Smooth muscle cell (in vitro differentiated cells): Measurements from ENCODE around the gene GNG2. TPM values are rescaled to one million over a fixed set of nuclear protein-coding genes. Genes with fewer than 3 reads are reported as not detected.

Experiments used
- DNase-seq: peaks from one replicate; lab custom pipeline; 2025; ENCODE audit not compliant: unreplicated experiment; lab: John Stamatoyannopoulos, UW
- H2AFZ ChIP-seq: fragments of 200-600 bp; sonication (generic); 2 replicates; pipeline ENCODE4 v1.6.0; 2016; ENCODE audit warnings: antibody characterized with exemption, low read depth, mild to moderate bottlenecking
- H3F3A ChIP-seq: fragments of 200-600 bp; sonication (generic); 2 replicates; pipeline ENCODE4 v1.6.0; 2017; ENCODE audit warnings: antibody characterized with exemption, low read depth
- H3K27ac ChIP-seq: fragments of 200-600 bp; sonication (generic); 2 replicates; pipeline ENCODE4 v1.5.1; 2016; ENCODE audit warnings: low read depth, mild to moderate bottlenecking
- H3K27me3 ChIP-seq: fragments of 200-600 bp; sonication (generic); 2 replicates; pipeline ENCODE4 v1.6.1; 2016; ENCODE audit warnings: low read depth, mild to moderate bottlenecking
- H3K36me3 ChIP-seq: fragments of 200-600 bp; sonication (generic); 2 replicates; pipeline ENCODE4 v1.5.1; 2016; ENCODE audit warnings: low read depth
- H3K4me1 ChIP-seq: fragments of 200-600 bp; sonication (generic); 2 replicates; pipeline ENCODE4 v1.5.1; 2016; ENCODE audit warnings: low read depth
- H3K4me2 ChIP-seq: fragments of 200-600 bp; sonication (generic); 2 replicates; pipeline ENCODE4 v1.6.0; 2016; ENCODE audit warnings: mild to moderate bottlenecking
- H3K4me3 ChIP-seq: fragments of 200-600 bp; sonication (generic); 2 replicates; pipeline ENCODE4 v1.5.1; 2016; ENCODE audit warnings: mild to moderate bottlenecking
- H3K79me2 ChIP-seq: fragments of 200-600 bp; sonication (generic); 2 replicates; pipeline ENCODE4 v1.6.0; 2016; ENCODE audit warnings: low read depth, mild to moderate bottlenecking
- H3K9ac ChIP-seq: fragments of 200-600 bp; sonication (generic); 2 replicates; pipeline ENCODE4 v1.6.0; 2016; ENCODE audit warnings: low read depth
- H3K9me3 ChIP-seq: fragments of 200-600 bp; sonication (generic); replicated peaks from 2 replicates; pipeline ENCODE4 v1.5.1; 2016; ENCODE audit warnings: low read depth
- H4K20me1 ChIP-seq: fragments of 200-600 bp; sonication (generic); 2 replicates; pipeline ENCODE4 v1.6.0; 2016; ENCODE audit warnings: low read depth
- WGBS: methylation state at CpG from one replicate; pipeline ENCODE4 v1.1.7; 2016; ENCODE audit warnings: low lambda C conversion rate; 5-methylcytosine and 5-hydroxymethylcytosine counted together
- polyA plus RNA-seq: library from polyadenylated mRNA; unstranded; fragments of >200 nt; fragmentation: Nextera tagmentation; extraction: Ambion mirVana; gene quantifications from 2 replicates; pipeline ENCODE4 v1.2.1, GENCODE V29; 2016
- total RNA-seq: library from RNA; depleted of rRNA; stranded (reverse); fragments of >200 nt; gene quantifications from 2 replicates; pipeline ENCODE4 v1.2.3, GENCODE V29; 2014
- TF ChIP-seq, protein P1 (sequence below): fragments of 200-600 bp; sonication (generic); IDR thresholded peaks from 2 replicates; pipeline ENCODE4 v1.5.1; 2017; ENCODE audit warnings: borderline replicate concordance, mild to moderate bottlenecking, antibody characterized with exemption; ENCODE audit not compliant: insufficient read depth, poor library complexity, severe bottlenecking

The GNG2 gene
- total and polyA plus RNA-seq, 2 experiments from 2014 or later = 83.6 to 128 TPM

GRCh38 chr14:52012635-52013034 is 152.2 kb downstream of the GNG2 start:
- Histone ChIP-seq H3K4me1 (no peaks in the 10 kb centered on the region), H3K9ac (no peak overlapping the region), H3K4me2 (no peak overlapping the region), H3K9me3 (no peaks in the 10 kb centered on the region), H3K36me3 (peaks cover 29% of the 10 kb centered on the region), H3F3A (peaks cover 9% of the 10 kb centered on the region), H3K27me3 (no peaks in the 10 kb centered on the region), H3K79me2 (no peaks in the 10 kb centered on the region), H3K27ac (peak overlapping the region; percentile 22), H4K20me1 (no peaks in the 10 kb centered on the region), H3K4me3 (no peak overlapping the region), H2AFZ (no peak overlapping the region)
- WGBS = 52% methylated on average over 4 of the region's 4 CpGs
- TF ChIP-seq, protein P1, sequence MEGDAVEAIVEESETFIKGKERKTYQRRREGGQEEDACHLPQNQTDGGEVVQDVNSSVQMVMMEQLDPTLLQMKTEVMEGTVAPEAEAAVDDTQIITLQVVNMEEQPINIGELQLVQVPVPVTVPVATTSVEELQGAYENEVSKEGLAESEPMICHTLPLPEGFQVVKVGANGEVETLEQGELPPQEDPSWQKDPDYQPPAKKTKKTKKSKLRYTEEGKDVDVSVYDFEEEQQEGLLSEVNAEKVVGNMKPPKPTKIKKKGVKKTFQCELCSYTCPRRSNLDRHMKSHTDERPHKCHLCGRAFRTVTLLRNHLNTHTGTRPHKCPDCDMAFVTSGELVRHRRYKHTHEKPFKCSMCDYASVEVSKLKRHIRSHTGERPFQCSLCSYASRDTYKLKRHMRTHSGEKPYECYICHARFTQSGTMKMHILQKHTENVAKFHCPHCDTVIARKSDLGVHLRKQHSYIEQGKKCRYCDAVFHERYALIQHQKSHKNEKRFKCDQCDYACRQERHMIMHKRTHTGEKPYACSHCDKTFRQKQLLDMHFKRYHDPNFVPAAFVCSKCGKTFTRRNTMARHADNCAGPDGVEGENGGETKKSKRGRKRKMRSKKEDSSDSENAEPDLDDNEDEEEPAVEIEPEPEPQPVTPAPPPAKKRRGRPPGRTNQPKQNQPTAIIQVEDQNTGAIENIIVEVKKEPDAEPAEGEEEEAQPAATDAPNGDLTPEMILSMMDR = no peak
- no peak for DNase-seq

GRCh38 chr14:52013984-52014600 is 153.7 kb downstream of the GNG2 start:
- no peak overlapping the region for H2AFZ ChIP-seq
- peaks cover 24% of the 10 kb centered on the region for H3K36me3 ChIP-seq
- H3K27ac ChIP-seq = no peak overlapping the region
- 82% methylated on average over 11 of the region's 11 CpGs for WGBS
- H3K4me2 ChIP-seq = no peak overlapping the region
- H3K79me2 ChIP-seq = no peaks in the 10 kb centered on the region
- peaks cover 6% of the 10 kb centered on the region for H3F3A ChIP-seq
- no peaks in the 10 kb centered on the region for H3K9me3 ChIP-seq
- H3K4me3 ChIP-seq = no peak overlapping the region
- H3K9ac ChIP-seq = no peak overlapping the region
- H3K27me3 ChIP-seq = no peaks in the 10 kb centered on the region
- no peaks in the 10 kb centered on the region for H3K4me1 ChIP-seq
- TF ChIP-seq, protein P1 = peak; percentile 12
- H4K20me1 ChIP-seq = no peaks in the 10 kb centered on the region
- no peak for DNase-seq

GRCh38 chr14:52014601-52015267 is 154.3 kb downstream of the GNG2 start:
- Histone ChIP-seq H3K27ac (no peak overlapping the region), H3K4me3 (no peak overlapping the region), H3K27me3 (no peaks in the 10 kb centered on the region), H2AFZ (no peak overlapping the region), H3K4me1 (no peaks in the 10 kb centered on the region), H3K4me2 (no peak overlapping the region), H3K79me2 (no peaks in the 10 kb centered on the region), H4K20me1 (no peaks in the 10 kb centered on the region), H3K9me3 (no peaks in the 10 kb centered on the region), H3K9ac (no peak overlapping the region), H3F3A (peaks cover 4% of the 10 kb centered on the region), H3K36me3 (peaks cover 19% of the 10 kb centered on the region)
- TF ChIP-seq, protein P1 = no peak
- DNase-seq = no peak
- WGBS = 81% methylated on average over 15 of the region's 15 CpGs
